ENCODE measurements around the gene SLC9B2.
"Not testable (repeated sequence)": the region's sequence is repeated elsewhere in the genome, so short reads cannot be mapped to it uniquely, and the experiment has no call there.

Gene SLC9B2

GRCh38 chr4:103019308-103020124 lies 57.0 kb downstream of the SLC9B2 start, which contains the start of gene SLC9B1:
Gene SLC9B1, minus strand, starts transcription at chr4:103019705. Its CDS starts 27,994 bp downstream, at chr4:102991711.
- DNase-seq (ENCODE audit: low spot score) (peak; percentile 95), FAIRE-seq (peak; percentile 83)

- no peak for FAIRE-seq
- DNase-seq (ENCODE audit: low spot score), result peak; percentile 28
These were observed 57.9 kb downstream of the SLC9B2 start for GRCh38 chr4:103018391-103019307.

DNA sequence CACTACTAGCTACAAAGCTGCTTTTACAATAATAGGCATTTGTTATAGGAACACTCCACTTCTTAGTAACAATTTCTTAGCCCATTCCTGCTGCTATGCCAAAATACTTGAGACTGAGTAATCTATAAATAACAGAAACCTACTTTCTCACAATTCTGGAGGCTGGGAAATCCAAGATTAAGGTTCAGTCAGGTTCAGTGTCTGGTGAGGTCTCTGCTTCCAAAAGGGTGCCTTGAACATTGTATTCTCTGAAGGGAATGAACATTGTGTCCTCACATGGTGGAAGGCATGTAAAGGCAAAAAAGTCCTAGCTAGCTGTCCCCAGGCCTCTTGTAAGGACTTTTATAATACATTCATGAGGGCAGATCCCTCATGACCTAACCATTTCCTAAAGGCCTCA lies 64.0 kb downstream of the SLC9B2 start:
- no peak for FAIRE-seq
- DNase-seq (ENCODE audit: low spot score), result no peak

DNA sequence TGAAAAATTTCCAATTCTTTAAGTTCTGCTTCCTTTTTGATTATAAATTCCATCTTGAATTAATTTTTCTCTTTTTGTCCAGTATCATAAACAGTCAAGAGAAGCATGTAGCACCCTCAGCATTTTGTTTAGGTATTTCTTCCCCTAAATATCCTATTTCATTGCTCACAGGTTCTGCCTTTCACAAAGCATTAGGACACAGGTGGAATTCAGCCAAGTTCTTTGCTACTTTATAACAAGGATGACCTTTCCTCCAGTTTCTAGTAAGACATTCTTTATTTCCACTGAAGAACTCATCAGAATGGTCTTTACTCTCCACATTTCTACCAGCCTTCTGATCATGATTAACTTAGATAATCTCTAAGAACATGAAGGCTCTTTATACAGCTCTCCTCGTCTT lies 64.5 kb downstream of the SLC9B2 start:
- no peak for FAIRE-seq

GRCh38 chr4:103011378-103012025 lies 65.1 kb downstream of the SLC9B2 start:
- DNase-seq (ENCODE audit: low spot score) (no peak), FAIRE-seq (no peak)

More for the DNA sequence above, 64.5 kb downstream of the SLC9B2 start:
- no peak for DNase-seq (ENCODE audit: low spot score)

DNA sequence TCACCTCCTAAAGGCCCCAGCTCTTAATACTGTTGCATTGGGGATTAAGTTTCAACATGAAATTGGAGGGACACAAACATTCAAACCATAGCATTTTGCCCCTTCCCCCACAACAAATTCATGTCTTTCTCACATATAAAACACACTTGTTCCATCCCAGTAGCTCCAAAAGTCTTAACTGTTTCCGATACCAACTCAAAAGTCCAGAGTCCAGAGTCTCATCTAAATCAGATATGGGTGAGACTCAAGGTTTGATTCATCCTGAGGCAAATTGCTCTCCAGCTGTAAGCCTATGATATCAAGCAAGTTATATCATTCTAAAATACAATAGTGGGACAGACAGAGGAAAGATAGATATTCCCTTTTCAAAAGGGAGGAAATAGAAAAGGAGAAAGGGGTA lies 65.8 kb downstream of the SLC9B2 start:
- FAIRE-seq, result no peak
- no peak for DNase-seq (ENCODE audit: low spot score)

- DNase-seq (ENCODE audit: low spot score) (peak; percentile 49), FAIRE-seq (peak; percentile 71)
These were observed 67.5 kb downstream of the SLC9B2 start for GRCh38 chr4:103008875-103009729.

GRCh38 chr4:103002551-103002950 lies 74.0 kb downstream of the SLC9B2 start:
- FAIRE-seq (no peak), DNase-seq (ENCODE audit: low spot score) (no peak)

DNA sequence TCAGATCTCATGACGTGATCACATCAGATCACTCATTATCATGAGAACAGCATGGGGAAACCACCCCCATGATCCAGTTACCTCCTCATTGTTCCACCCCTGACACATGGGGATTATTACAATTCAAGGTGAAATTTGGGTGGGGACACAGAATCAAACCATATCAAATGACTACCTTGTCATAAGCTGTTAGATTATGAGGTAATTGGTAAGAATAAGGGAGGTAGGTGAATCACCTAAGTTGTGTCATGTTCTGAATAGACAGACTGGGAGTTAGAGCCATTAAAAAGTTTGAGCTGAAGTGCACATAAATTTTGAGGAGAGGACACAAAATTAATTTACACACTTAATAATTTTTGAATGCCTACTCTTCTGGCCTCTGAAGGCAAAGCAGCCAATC lies 81.8 kb downstream of the SLC9B2 start:
- FAIRE-seq (no peak), DNase-seq (ENCODE audit: low spot score) (no peak)

- FAIRE-seq; DNase-seq (ENCODE audit: low spot score): not testable (repeated sequence)
These were observed 82.6 kb downstream of the SLC9B2 start for GRCh38 chr4:102993985-102994384.

DNA sequence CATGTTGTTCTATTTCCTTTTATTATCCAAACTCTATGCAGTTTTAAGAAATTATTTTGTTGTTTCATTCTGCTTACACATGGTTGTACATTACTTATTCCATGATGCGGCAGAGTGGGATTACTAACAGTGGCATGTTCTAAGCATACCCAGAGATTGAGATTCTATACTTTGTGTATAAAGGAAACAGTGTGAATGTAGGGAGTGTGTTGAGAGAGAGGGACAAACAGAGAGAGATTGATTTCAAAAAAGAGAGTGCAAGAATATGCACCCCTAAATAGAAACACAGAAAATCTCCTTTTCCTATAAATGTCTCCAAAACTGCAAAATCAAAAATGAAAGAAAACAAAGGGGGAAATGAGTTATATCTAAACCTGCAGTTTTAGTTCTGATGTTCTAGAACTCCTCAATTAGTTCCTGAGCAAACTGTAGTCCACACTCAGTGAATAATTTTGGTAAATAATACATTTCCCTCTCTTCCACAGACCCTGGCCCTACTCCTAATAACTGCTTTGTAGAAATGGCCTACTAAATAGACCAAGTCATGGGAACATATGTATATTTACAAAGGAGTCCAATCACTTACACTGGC lies 88.0 kb downstream of the SLC9B2 start:
- FAIRE-seq (no peak), DNase-seq (ENCODE audit: low spot score) (no peak)

GRCh38 chr4:102981005-102981404 lies 95.6 kb downstream of the SLC9B2 start:
- no peak for DNase-seq (ENCODE audit: low spot score)

More at GRCh38 chr4:102981005-102981404, 95.6 kb downstream of the SLC9B2 start:
- FAIRE-seq, result no peak
